HG02981 (cell line): ENCODE data around the gene SMARCA4.
"Not testable (repeated sequence)": the region's sequence is repeated elsewhere in the genome, so short reads cannot be mapped to it uniquely, and the experiment has no call there.

Experiments used
- ATAC-seq: cut with Tn5 transposase; IDR thresholded peaks from one replicate; pipeline ENCODE4 v1.9.1; 2021; ENCODE audit warnings: mild to moderate bottlenecking, moderate library complexity; ENCODE audit not compliant: unreplicated experiment

The SMARCA4 gene

GRCh38 chr19:10975374-10976130, 14.7 kb downstream of the SMARCA4 start:
- ATAC-seq: no peak

- no peak for ATAC-seq
Measured at GRCh38 chr19:10976131-10976892, 15.5 kb downstream of the SMARCA4 start.

- no peak for ATAC-seq
Measured at GRCh38 chr19:10977742-10978092, 16.9 kb downstream of the SMARCA4 start.

GRCh38 chr19:10979951-10980381, 19.1 kb downstream of the SMARCA4 start:
- ATAC-seq: no peak

DNA sequence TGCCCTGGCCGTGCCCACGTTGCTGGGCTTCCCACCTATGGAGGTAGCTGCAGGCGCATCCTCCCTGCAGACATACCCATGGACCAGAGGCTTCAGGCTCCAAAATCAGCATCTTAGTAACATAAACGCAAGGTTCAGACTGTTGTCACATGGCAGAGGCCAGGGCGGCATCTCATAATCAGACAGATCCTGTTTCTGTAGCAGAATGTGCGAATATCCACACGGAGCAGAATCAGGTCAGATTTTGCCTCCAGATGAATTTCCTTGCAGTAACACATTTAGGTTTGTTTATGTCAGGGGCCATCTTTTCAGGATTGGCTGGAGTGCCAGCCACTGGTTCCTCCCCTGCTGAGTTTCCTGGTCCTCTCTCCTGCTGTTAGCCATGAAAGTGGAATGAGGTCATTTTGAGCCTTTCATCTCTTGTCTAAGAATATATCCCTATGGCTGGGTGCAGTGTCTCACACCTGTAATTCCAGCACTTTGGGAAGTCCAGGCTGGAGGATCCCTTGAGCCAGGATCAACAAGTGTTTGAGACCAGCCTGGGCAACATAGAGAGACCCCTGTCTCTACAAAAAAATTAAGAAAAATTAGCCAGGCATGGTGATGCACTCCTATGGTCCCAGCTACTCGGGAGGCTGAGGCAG, 20.5 kb downstream of the SMARCA4 start:
- ATAC-seq: no peak

GRCh38 chr19:10983026-10983425, 22.2 kb downstream of the SMARCA4 start:
- ATAC-seq: no peak

- no peak for ATAC-seq
Measured at GRCh38 chr19:10984166-10984735, 23.4 kb downstream of the SMARCA4 start.

- ATAC-seq: no peak
Measured at GRCh38 chr19:10985502-10985901, 24.7 kb downstream of the SMARCA4 start.

- ATAC-seq: no peak
Measured at GRCh38 chr19:10986301-10987127, 25.7 kb downstream of the SMARCA4 start.

DNA sequence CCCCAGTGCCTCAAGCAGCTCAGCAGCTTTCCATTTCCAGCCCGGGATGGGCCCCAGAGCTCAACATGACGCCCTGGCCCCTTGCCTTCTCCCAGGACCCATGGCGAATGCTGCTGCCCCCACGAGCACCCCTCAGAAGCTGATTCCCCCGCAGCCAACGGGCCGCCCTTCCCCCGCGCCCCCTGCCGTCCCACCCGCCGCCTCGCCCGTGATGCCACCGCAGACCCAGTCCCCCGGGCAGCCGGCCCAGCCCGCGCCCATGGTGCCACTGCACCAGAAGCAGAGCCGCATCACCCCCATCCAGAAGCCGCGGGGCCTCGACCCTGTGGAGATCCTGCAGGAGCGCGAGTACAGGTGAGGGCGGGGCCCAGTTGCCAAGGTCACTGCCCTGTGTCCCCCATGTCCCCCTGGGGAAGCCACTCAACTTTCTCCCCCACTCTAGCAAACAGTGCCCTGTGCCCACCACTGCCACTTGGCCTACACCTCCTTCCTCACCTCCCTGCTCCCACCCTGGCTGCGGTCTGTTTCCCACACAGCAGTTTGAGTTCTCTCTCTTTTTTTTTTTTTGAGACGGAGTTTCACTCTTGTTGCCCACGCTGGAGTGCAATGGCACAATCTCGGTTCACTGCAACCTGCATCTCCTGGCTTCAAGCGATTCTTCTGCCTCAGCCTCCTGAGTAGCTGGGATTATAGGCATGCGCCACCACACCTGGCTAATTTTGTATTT, 26.9 kb downstream of the SMARCA4 start:
- no peak for ATAC-seq

DNA sequence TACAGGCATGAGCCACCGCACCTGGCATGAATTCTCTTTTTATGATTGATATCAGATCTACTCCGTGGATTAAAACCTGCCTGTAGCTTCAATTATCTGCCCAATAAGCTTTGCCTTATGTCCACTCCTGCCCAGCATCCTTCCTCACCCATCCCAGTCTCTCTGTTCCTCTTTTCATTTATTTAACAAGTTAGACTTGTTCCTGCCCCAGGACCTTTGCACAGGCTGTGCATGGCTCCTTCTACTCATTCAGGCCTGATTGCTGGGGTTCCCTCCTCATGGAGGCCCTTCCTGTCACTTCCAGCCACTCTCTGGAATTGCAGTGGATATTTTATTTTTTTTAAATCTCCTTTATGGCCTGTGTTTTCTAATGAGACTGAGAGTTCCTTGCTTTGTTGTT, 27.6 kb downstream of the SMARCA4 start:
- ATAC-seq: no peak

- ATAC-seq: no peak
Measured at GRCh38 chr19:10988921-10989320, 28.1 kb downstream of the SMARCA4 start.

DNA sequence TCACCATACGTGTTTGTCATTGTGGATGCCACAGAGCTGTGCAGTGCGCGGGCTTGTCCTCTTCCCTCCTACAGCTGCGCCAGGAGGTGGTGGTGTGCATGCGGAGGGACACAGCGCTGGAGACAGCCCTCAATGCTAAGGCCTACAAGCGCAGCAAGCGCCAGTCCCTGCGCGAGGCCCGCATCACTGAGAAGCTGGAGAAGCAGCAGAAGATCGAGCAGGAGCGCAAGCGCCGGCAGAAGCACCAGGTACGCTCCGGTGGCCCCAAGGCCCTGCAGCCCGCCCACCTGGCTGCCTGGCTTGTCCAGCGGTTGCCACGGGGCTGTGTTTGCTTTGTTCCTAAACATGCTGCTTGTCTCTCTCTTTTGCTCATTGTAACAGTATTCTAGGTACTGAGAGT, 30.2 kb downstream of the SMARCA4 start:
- no peak for ATAC-seq

GRCh38 chr19:10991521-10992081, 30.8 kb downstream of the SMARCA4 start:
- ATAC-seq: no peak

- not testable (repeated sequence) for ATAC-seq
Measured at GRCh38 chr19:10992174-10992573, 31.3 kb downstream of the SMARCA4 start.

DNA sequence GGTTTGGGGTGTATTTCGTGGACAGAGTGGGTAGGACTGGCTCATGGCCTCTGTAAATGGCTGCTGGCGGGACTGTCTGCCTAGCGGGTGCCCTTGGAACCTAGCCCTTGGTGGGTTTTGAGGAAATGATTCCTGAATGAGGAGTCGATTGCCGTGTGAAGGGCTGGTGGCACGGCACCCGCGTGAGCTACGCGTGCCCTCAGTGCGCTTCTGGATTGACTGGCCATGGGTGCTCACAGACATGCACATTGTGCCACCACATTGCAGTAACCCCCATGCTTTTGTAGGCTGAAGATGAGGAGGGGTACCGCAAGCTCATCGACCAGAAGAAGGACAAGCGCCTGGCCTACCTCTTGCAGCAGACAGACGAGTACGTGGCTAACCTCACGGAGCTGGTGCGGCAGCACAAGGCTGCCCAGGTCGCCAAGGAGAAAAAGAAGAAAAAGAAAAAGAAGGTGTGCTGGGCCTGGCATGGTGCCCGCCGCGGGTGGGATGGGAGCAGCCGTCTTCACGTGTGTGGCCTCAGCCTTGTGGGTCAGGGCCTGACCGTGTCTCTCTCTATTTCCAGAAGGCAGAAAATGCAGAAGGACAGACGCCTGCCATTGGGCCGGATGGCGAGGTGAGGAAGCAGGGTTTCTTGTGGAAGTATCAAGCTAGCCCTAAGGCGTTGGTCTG, 35.2 kb downstream of the SMARCA4 start:
- no peak for ATAC-seq

GRCh38 chr19:10998045-10998533, 37.3 kb downstream of the SMARCA4 start:
- no peak for ATAC-seq

DNA sequence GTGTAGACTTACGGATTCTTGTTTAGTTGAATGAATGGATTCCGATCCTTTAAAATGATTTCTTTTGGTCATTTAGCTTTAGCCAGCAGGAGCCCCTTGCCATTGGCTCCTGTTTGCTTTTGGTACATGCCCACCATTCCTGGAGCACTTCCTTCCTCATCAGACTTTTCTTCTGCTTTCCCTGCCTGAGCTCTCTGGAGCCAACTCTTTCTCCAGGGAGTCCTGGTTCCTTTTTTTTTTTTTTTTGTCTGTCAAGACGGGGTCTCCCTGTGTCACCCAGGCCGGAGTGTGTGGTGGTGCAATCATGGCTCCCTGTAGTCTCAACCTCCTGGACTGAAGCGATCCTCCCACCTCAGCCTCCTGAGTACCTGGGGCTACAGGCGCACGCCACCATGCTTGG, 37.8 kb downstream of the SMARCA4 start:
- no peak for ATAC-seq

DNA sequence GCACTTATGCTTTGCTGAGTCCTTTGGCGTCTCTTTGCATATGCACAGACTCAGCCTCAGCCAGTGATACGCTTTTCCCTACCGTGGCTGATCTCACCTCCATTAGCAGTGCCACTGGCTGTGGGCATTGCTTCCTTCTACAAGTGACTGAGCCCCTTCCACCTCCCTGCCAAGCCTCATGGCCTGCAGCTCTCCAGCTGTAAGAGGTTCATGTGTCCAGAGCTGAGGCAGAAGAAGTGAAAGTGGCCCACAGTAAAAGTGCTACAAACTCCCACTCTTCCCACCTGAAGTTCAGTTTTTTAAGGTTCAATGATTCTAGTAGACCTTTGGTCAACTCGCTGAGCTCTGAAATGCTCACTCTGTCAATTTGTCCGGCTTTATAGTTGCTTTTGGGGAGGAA, 44.7 kb downstream of the SMARCA4 start:
- ATAC-seq: no peak
